Measurements from ENCODE around the gene GARIN5B. TPM values are rescaled to one million over a fixed set of nuclear protein-coding genes. Genes with fewer than 3 reads are reported as not detected.

Gene GARIN5B
- total and polyA plus RNA-seq, 2 of the 8 experiments (the other 6 are each of a cell fraction or from before 2014, with no cell fraction given): 0.03 TPM; not detected in 1

- TF ChIP-seq CHD7 (IDR thresholded peaks at IDR 0.05; ENCODE audit: insufficient replicate concordance, low read length) (no peak), ATF3 (IDR thresholded peaks at IDR 0.05; ENCODE audit: insufficient read depth, low read depth, low read length) (no peak), CTCF (IDR thresholded peaks at IDR 0.05; ENCODE audit: control extremely low read depth in 1 of 3, insufficient read depth in 1 of 3, low read depth in 1 of 3, low read length in 3 of 3) (no peak)
These were observed 24.9 kb upstream of the GARIN5B start (continued) for GRCh38 chr19:55387736-55388497.

Measured in H1 (cell line).